IMR-90 (cell line): ENCODE results near the gene CROCC2. TPM values are rescaled to one million over a fixed set of nuclear protein-coding genes. Genes with fewer than 3 reads are reported as not detected.

Source experiments
- ATAC-seq: fragments of 200-7000 bp; cut with Tn5 transposase; 2 replicates; pipeline ENCODE4 v1.9.1; 2020; ENCODE audit warnings: low read depth, mild to moderate bottlenecking, moderate library complexity
- BruUV-seq: library from RNA; stranded (reverse); fragments of 400-500 nt; replicated peaks from 2 replicates; lab custom pipeline; 2021; lab: Mats Ljungman, UMichigan
- CTCF ChIA-PET: fragments of 300-600 bp; formaldehyde crosslinking; extraction: SDS; loops from one replicate; lab custom pipeline; 2021; ENCODE audit warnings: antibody characterized with exemption; lab: Yijun Ruan, JAX
- POLR2A ChIA-PET: fragments of 300-600 bp; sonication (Branson Sonifier 250); formaldehyde crosslinking; loops from one replicate; lab custom pipeline; 2022; ENCODE audit warnings: antibody characterized with exemption; ENCODE audit not compliant: unreplicated experiment; lab: Charles Lee
- DNase-seq: peaks from one replicate; pipeline ENCODE4 v3.0.0; 2013
- H2AFZ ChIP-seq: replicated peaks from 2 replicates; pipeline ENCODE3; 2013; ENCODE audit warnings: low read length, mild to moderate bottlenecking; ENCODE audit not compliant: poor library complexity
- H2AK5ac ChIP-seq: 2 replicates; pipeline ENCODE4 v1.6.1; 2013; ENCODE audit warnings: low read depth, low read length, inconsistent platforms
- H2AK9ac ChIP-seq: replicated peaks from 2 replicates; pipeline ENCODE3; 2013; ENCODE audit warnings: mild to moderate bottlenecking, low read depth, low read length, moderate library complexity; ENCODE audit not compliant: poor library complexity
- H2BK120ac ChIP-seq: 2 replicates; pipeline ENCODE4 v1.6.1; 2013; ENCODE audit warnings: low read depth, low read length, inconsistent platforms
- H2BK15ac ChIP-seq: 3 replicates; pipeline ENCODE4 v1.6.1; 2013; ENCODE audit warnings: low read depth, low read length, inconsistent platforms
- H2BK20ac ChIP-seq: 2 replicates; pipeline ENCODE4 v1.6.1; 2013; ENCODE audit warnings: low read depth, mild to moderate bottlenecking, inconsistent platforms, low read length, moderate library complexity
- H2BK5ac ChIP-seq: 2 replicates; pipeline ENCODE4 v1.6.1; 2013; ENCODE audit warnings: mild to moderate bottlenecking, low read depth, low read length, inconsistent platforms; ENCODE audit not compliant: poor library complexity, severe bottlenecking
- H3K14ac ChIP-seq: replicated peaks from 2 replicates; pipeline ENCODE4 v1.6.1; 2013; ENCODE audit warnings: low read depth, low read length, inconsistent platforms
- H3K18ac ChIP-seq: 2 replicates; pipeline ENCODE4 v1.6.1; 2013; ENCODE audit warnings: low read depth, low read length, control low read depth
- H3K23ac ChIP-seq: 2 replicates; pipeline ENCODE4 v1.6.1; 2013; ENCODE audit warnings: low read depth, low read length, inconsistent platforms
- H3K27ac ChIP-seq: 2 replicates; pipeline ENCODE4 v1.5.1; 2013; ENCODE audit warnings: mild to moderate bottlenecking, control low read depth, low read length; ENCODE audit not compliant: insufficient read depth
- H3K27me3 ChIP-seq: 2 replicates; pipeline ENCODE4 v1.6.1; 2013; ENCODE audit warnings: low read length; ENCODE audit not compliant: control insufficient read depth, insufficient read depth
- H3K36me3 ChIP-seq: 2 replicates; pipeline ENCODE4 v1.6.1; 2013; ENCODE audit warnings: low read length, mixed read lengths; ENCODE audit not compliant: control insufficient read depth, insufficient read depth
- H3K4ac ChIP-seq: 2 replicates; pipeline ENCODE4 v1.6.1; 2013; ENCODE audit warnings: low read depth, low read length, inconsistent platforms
- H3K4me1 ChIP-seq: 2 replicates; pipeline ENCODE4 v1.6.1; 2013; ENCODE audit warnings: low read length, mixed read lengths; ENCODE audit not compliant: control insufficient read depth, insufficient read depth
- H3K4me2 ChIP-seq: 2 replicates; pipeline ENCODE4 v1.6.1; 2013; ENCODE audit warnings: low read depth, mild to moderate bottlenecking, control low read depth, low read length, moderate library complexity
- H3K4me3 ChIP-seq: 2 replicates; pipeline ENCODE4 v1.5.1; 2013; ENCODE audit warnings: low read depth, mild to moderate bottlenecking, control low read depth, low read length, moderate library complexity; ENCODE audit not compliant: insufficient read depth
- H3K56ac ChIP-seq: 2 replicates; pipeline ENCODE4 v1.6.1; 2013; ENCODE audit warnings: low read length, inconsistent platforms; ENCODE audit not compliant: insufficient read depth; ENCODE audit errors: extremely low read depth
- H3K79me1 ChIP-seq, 2 experiments: 2 replicates each; pipeline ENCODE4 v1.6.1; 2013; ENCODE audit warnings: low read length in 2 of 2, inconsistent platforms in 1 of 2, low read depth in 1 of 2
- H3K9ac ChIP-seq: 2 replicates; pipeline ENCODE4 v1.6.1; 2013; ENCODE audit warnings: low read depth, low read length, control low read depth
- H3K9me1 ChIP-seq: 2 replicates; pipeline ENCODE4 v1.6.1; 2013; ENCODE audit warnings: low read length, inconsistent platforms; ENCODE audit not compliant: insufficient read depth
- H3K9me3 ChIP-seq: 2 replicates; pipeline ENCODE4 v1.6.1; 2013; ENCODE audit warnings: low read length; ENCODE audit not compliant: control insufficient read depth, insufficient read depth
- H4K20me1 ChIP-seq: 2 replicates; pipeline ENCODE4 v1.6.1; 2013; ENCODE audit warnings: low read length, inconsistent platforms; ENCODE audit not compliant: insufficient read depth
- H4K5ac ChIP-seq: 2 replicates; pipeline ENCODE4 v1.6.1; 2013; ENCODE audit warnings: mild to moderate bottlenecking, low read depth, low read length, control low read depth
- H4K8ac ChIP-seq, 2 experiments: 2 replicates each; pipeline ENCODE4 v1.6.1; 2013; ENCODE audit warnings: low read depth in 2 of 2, low read length in 2 of 2, control low read depth in 1 of 2, inconsistent platforms in 1 of 2
- H4K91ac ChIP-seq: 2 replicates; pipeline ENCODE4 v1.6.1; 2013; ENCODE audit warnings: low read depth, low read length, inconsistent platforms; ENCODE audit not compliant: insufficient read depth
- FOS ChIP-seq: fragments of 150-350 bp; IDR thresholded peaks from 2 replicates; pipeline ENCODE4 v1.6.1; 2016; ENCODE audit warnings: low read depth, low read length
- MAFK ChIP-seq: IDR thresholded peaks from 2 replicates; pipeline ENCODE4 v1.6.1; 2012; ENCODE audit warnings: low read depth, low read length, improper control_type of control experiment
- MAZ ChIP-seq: IDR thresholded peaks from 2 replicates; pipeline ENCODE4 v1.6.1; 2012; ENCODE audit warnings: low read depth, mild to moderate bottlenecking, low read length, improper control_type of control experiment, moderate library complexity, borderline replicate concordance
- POLR2A ChIP-seq: IDR thresholded peaks from 2 replicates; pipeline ENCODE4 v1.6.1; 2012; ENCODE audit warnings: mild to moderate bottlenecking, low read depth, low read length
- RFX5 ChIP-seq: IDR thresholded peaks from 2 replicates; pipeline ENCODE4 v1.8.0; 2012; ENCODE audit warnings: low read depth, mild to moderate bottlenecking, low read length, moderate library complexity
- SMC3 ChIP-seq: fragments of 150-350 bp; IDR thresholded peaks from 2 replicates; pipeline ENCODE4 v1.6.1; 2016; ENCODE audit warnings: low read depth, mild to moderate bottlenecking, antibody characterized with exemption, low read length, moderate library complexity
- WGBS, 2 experiments: methylation state at CpG; one replicate each; pipeline versions ENCODE4 v1.1.5 to v1.1.7; 2013; ENCODE audit warnings: missing lambda C conversion rate in 2 of 2; ENCODE audit not compliant: insufficient read length in 1 of 2; ENCODE audit errors: extremely low coverage in 2 of 2; 5-methylcytosine and 5-hydroxymethylcytosine counted together
- dilution Hi-C: fragments of 300-500 bp; cut with HindIII; formaldehyde crosslinking; loops from one replicate; pipeline ENCODE4 v1.14.3; 2018; ENCODE audit warnings: low sequenced_read_pairs; ENCODE audit not compliant: unreplicated experiment
- in situ Hi-C: fragments of 300-500 bp; cut with MboI; formaldehyde crosslinking; loops from 3 replicates; pipeline ENCODE4 v1.14.3; 2019; ENCODE audit warnings: low sequenced_read_pairs, inconsistent platforms, mixed read lengths
- intact Hi-C: fragments of 100-400 bp; cut with micrococcal nuclease; formaldehyde crosslinking; loops from 2 replicates; pipeline ENCODE4 v1.10.0; 2022
- polyA plus RNA-seq, 3 experiments: library from polyadenylated mRNA; depleted of rRNA; stranded (reverse); fragments of >200 nt; gene quantifications; 2 replicates each; pipeline ENCODE4 v1.2.3, GENCODE V29; 2012; ENCODE audit warnings: low replicate concordance in 1 of 3
- total RNA-seq: library from RNA; depleted of rRNA; stranded (reverse); fragments of >200 nt; gene quantifications from 2 replicates; pipeline ENCODE4 v1.2.3, GENCODE V29; 2012

Gene CROCC2
- total and polyA plus RNA-seq, 2 of the 4 experiments (the other 2 are of a cell fraction), result not detected

DNA sequence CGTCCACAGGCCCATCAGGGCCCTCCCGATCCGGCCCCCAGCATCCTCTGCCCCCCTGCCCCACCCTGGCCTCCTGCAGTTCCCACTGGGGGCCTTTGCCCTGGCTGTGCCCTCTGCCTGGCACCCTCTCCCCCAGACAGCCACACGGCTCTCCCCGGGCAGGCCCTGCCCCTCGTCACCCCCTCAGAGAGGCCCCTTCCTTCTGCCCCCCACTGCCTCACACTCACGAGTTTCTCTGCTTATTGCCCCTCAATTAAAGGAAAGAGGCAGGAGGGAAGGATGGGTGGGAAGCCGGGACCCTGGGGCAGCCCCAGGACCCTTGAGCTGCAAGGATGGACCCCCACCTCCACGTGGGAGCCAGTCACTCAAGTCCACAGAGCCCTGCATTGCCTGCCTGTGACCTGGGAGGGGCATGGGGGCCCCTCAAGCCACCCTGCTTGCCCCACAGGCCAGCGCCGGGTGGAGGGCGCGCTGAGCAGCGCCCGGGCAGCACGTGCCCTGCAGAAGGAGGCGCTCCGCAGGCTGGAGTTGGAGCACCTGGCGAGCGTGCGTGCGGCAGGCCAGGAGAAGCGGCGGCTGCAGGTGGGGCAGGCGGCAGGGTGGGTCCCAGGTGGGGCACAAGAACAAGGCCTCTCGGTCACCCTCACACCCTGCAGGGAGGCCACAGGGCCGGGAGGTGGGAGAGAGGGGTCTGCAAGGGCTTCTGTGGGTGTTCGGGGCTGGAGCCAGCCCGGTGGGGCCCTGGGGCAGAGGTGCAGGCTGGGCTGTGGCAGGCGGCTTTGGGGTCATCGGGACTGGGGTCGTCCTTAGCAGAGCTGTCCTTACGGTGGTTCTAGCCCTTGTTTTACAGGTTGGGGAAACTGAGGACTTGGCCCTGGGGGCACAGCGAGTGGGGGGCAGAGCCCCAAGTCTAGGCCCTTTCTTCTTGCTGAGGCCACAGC, 61.8 kb downstream of the CROCC2 start:
- ChIA-PET CTCF (no interaction called here), POLR2A (no interaction called here)
- H3K9ac ChIP-seq, result no peak overlapping the region
- H3K36me3 ChIP-seq, result no peaks in the 10 kb centered on the region
- intact Hi-C loops, result no loop called here
- no peak overlapping the region for H2BK20ac ChIP-seq
- no peaks in the 10 kb centered on the region for H3K79me1 ChIP-seq
- H3K23ac ChIP-seq, result no peak overlapping the region
- H4K5ac ChIP-seq, result no peak overlapping the region
- TF ChIP-seq FOS (no peak), RFX5 (no peak), MAZ (no peak), SMC3 (no peak), MAFK (no peak), POLR2A (no peak)
- H2AFZ ChIP-seq, result no peak overlapping the region
- H4K91ac ChIP-seq, result no peak overlapping the region
- 84% methylated on average over 6 of the region's 34 CpGs; no CpG with 5 or more reads in 1 of the 2 experiments for WGBS, 2 experiments
- in situ Hi-C loops, result no loop called here
- no peaks in the 10 kb centered on the region for H3K9me1 ChIP-seq
- DNase-seq (no peak), ATAC-seq (no peak)
- dilution Hi-C loops, result no loop called here
- no peak overlapping the region for H4K8ac ChIP-seq
- no peak overlapping the region for H2BK15ac ChIP-seq
- H2BK120ac ChIP-seq, result no peak overlapping the region
- H3K4me3 ChIP-seq, result no peak overlapping the region
- H3K27ac ChIP-seq, result no peak overlapping the region
- H2AK5ac ChIP-seq, result no peak overlapping the region
- no peak overlapping the region for H2AK9ac ChIP-seq
- H3K4ac ChIP-seq, result no peak overlapping the region
- H3K27me3 ChIP-seq, result peaks cover 12% of the 10 kb centered on the region
- no peak overlapping the region for H2BK5ac ChIP-seq
- peaks cover 5% of the 10 kb centered on the region; the same call in 1 of the 2 replicates for H3K9me3 ChIP-seq
- no TSS peak for BruUV-seq
- H3K18ac ChIP-seq, result no peak overlapping the region; the same call in 1 of the 2 replicates
- no peaks in the 10 kb centered on the region for H4K20me1 ChIP-seq
- no peak overlapping the region for H3K14ac ChIP-seq
- no peak overlapping the region for H3K56ac ChIP-seq
- H3K4me2 ChIP-seq, result no peak overlapping the region
- peaks cover 2% of the 10 kb centered on the region; the same call in 1 of the 2 replicates for H3K4me1 ChIP-seq
